ENCODE results near the gene PAXX.
A peak's percentile ranks its signal among the peaks of the same experiment; 100 is the strongest.

PAXX gene, protein sequence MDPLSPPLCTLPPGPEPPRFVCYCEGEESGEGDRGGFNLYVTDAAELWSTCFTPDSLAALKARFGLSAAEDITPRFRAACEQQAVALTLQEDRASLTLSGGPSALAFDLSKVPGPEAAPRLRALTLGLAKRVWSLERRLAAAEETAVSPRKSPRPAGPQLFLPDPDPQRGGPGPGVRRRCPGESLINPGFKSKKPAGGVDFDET

DNA sequence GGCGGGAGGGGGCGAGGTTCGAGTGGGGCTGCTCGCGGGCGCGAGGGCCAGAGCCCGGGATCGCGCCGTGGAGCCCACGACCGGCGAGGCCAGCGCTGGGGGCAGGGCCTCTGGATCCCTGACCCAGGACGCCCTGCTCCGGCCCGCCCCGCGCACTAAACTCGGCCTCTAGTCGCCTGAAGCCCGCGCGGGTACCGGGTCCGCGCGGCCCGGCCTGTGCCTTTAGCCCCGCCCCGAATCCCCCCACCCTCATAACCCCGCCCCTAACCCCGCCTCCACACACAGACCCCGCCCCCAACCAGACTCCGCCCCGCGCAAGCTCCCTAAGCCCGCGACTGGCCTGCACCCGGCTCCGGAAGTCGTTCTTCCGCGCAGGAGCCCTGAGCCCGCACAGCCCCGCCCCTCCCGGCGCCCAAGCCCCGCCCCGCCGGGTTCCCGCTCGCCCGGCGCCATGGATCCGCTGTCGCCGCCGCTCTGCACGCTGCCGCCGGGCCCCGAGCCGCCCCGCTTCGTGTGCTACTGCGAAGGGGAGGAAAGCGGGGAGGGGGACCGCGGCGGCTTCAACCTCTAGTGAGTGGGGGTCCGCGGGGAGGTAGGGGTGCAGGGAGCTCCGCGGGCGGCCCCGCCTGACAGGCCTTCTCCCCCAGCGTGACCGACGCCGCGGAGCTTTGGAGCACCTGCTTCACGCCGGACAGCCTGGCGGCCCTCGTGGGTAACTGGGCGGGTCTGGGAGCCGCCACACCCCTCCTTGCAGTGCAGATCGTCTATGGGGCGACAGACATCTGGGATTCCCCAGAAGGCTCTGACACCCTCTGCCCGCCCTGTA lies at the start of gene PAXX:
Gene PAXX, plus strand, starts transcription at position 430 of the 826 bp plus-strand sequence. Its CDS starts 22 bp downstream, at position 452.
- DNase-seq (ENCODE audit: low spot score): peak; percentile 87

GRCh38 chr9:136942881-136943230 lies 49.4 kb upstream of the PAXX start:
- DNase-seq (ENCODE audit: low spot score): no peak

- DNase-seq (ENCODE audit: low spot score): no peak
Measured at GRCh38 chr9:136943291-136944211, 48.7 kb upstream of the PAXX start.

DNA sequence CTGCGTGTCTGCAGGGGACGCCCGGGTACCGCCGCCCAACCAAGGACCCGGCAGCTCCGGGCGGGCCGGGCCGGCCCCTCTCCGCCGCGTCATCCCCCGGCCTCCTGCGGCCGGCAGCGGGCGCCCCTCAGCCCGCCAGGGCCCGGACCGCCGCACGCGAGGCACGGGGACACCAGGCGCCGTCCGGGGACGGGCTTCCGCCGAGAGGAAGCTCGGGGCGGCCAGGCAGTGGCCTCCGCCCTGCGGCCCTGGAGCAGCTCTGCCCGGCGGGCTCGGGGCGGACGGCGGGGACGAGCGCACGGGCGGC lies 48.1 kb upstream of the PAXX start:
- no peak for DNase-seq (ENCODE audit: low spot score)

- peak; percentile 92 for DNase-seq (ENCODE audit: low spot score)
Measured at GRCh38 chr9:136944519-136945332, 47.5 kb upstream of the PAXX start, which contains the start of the genes C8G and FBXW5. Gene C8G, plus strand, starts transcription at chr9:136945243. Its CDS starts 78 bp downstream, at chr9:136945321. Gene FBXW5, minus strand, starts transcription at chr9:136944738. Its CDS starts 655 bp downstream, at chr9:136944083.

GRCh38 chr9:136945333-136946227 lies 46.6 kb upstream of the PAXX start:
- DNase-seq (ENCODE audit: low spot score): no peak

GRCh38 chr9:136946228-136947027 lies 45.8 kb upstream of the PAXX start:
- no peak for DNase-seq (ENCODE audit: low spot score)

- DNase-seq (ENCODE audit: low spot score): peak; percentile 66
Measured at GRCh38 chr9:136947028-136947891, 45.0 kb upstream of the PAXX start.

DNA sequence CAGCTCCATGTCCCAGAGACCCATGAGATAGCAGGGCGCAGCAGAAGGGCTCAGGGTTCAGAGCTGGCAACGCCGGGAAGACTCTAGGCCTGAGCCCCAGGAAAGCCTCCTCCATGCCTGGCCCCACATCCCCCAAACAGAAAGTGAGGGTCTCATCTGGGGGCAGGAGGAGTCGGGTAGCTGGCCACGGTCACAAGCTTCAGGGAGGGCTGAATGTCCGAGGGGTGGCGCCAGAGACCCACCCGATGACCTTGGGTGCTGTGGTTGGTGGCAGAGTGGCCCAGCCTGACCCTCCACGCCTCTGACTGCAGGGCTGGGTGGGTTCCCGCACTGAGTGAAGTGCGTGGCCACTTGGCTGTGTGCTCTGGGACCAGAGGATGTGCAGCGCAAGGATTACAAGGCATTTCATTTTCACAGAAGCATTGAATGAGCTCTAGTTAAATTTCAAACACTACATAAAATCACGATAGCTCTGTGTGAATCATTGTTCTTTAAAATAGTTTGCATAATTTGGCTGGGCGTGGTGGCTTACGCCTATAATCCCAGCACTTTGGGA lies 44.2 kb upstream of the PAXX start:
- DNase-seq (ENCODE audit: low spot score): peak; percentile 73

- DNase-seq (ENCODE audit: low spot score): no peak
Measured at GRCh38 chr9:136949239-136949816, 42.9 kb upstream of the PAXX start.

- peak; percentile 93 for DNase-seq (ENCODE audit: low spot score)
Measured at GRCh38 chr9:136949817-136950655, 42.2 kb upstream of the PAXX start.

DNA sequence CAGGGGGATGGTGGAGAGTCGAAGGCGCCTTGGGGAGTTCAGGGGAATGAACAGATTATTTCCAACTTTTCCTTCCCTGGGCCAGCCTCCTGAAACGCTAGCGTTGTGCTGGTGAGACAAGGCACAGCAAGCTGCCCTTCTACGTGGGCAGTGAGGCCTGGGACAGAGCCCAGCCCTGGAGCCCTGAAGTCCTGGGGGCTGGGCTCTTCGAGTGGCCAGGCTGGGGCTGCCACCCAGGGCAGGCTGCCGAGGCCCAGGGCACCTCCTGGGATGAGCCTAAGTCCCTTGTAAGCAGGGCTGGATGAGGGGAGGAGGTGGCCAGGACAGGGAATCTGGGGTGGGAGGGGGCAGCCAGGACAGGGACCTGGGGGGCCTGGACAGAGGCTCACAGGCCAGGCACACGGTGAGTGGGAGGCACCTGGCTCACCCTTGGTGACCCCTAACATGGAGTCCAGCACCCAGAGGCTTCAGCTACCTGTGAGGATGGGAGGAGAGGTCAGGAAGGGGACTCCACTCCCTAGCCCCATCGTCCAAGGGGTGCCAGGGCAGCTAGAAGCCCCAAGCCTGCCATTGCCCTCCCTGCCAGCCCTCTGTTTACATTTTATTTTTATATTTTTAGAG lies 41.5 kb upstream of the PAXX start:
- no peak for DNase-seq (ENCODE audit: low spot score)

DNA sequence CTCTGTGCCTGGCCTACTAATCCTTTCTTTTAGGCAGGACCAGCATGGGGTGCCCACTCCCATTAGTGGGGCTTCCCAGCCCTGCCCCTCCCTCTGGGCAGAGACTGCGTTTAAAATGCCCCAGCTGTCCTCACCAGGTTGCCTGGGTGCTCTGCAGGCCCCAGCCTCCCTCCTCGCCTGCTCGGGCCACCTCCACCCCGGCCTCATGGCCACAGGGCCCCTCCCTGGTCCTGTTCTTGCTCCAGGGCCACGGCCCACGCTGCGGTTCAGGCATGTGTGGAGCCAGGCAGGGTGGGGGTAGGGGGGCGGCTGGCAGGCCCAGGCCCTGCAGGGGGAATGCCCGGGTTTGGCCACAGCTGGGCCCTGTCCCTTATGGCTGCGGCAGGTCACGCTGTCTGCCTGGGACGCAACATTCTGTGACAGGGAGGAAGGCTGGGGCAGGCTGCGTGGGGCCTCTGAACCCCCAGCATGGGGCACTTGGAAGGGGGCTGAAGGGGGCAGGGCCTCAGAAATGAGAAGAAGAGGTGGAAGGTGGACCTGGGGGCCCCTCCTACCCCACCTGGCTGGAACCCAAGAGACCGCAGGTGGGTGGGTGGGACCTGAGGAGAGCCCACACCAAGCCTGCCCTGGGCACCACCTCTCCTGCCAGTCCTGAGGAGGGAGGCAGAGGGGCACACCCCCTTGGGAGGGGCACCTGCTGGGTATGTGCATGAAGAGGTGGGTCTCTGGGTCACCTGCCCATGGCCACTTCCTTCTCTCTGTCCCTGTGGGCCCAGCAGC lies 40.5 kb upstream of the PAXX start, which contains the start of gene LCN12:
Gene LCN12, plus strand, starts transcription at position 733 of the 780 bp plus-strand sequence. CDS start 55 bp downstream, outside the sequence.
- DNase-seq (ENCODE audit: low spot score): no peak

- DNase-seq (ENCODE audit: low spot score): no peak
Measured at GRCh38 chr9:136952321-136952850, 39.8 kb upstream of the PAXX start.

Measured in putamen (tissue), 1 donor.